Endothelial cell of umbilical vein (primary cell): Measurements from ENCODE around the gene ALDH8A1. TPM values are rescaled to one million over a fixed set of nuclear protein-coding genes. Genes with fewer than 3 reads are reported as not detected.
"Not testable (repeated sequence)": the region's sequence is repeated elsewhere in the genome, so short reads cannot be mapped to it uniquely, and the experiment has no call there.

Experiments used
- BruUV-seq: library from RNA; stranded (reverse); fragments of 400-500 nt; replicated peaks from 2 replicates; lab custom pipeline; 2021; lab: Mats Ljungman, UMichigan
- CTCF ChIA-PET: fragments of 300-600, 350-600 bp; sonication (Branson Sonifier 250); formaldehyde crosslinking; loops from one replicate; lab custom pipeline; 2021; ENCODE audit warnings: antibody characterized with exemption, inconsistent platforms; lab: Charles Lee
- POLR2A ChIA-PET: fragments of 300-600, 350-600 bp; sonication (Branson Sonifier 250); formaldehyde crosslinking; loops from one replicate; lab custom pipeline; 2021; ENCODE audit warnings: antibody characterized with exemption, inconsistent platforms; lab: Charles Lee
- DNase-seq: peaks from one replicate; pipeline ENCODE4 v3.0.0-alpha.2; 2011; ENCODE audit warnings: low read depth, low spot score
- FAIRE-seq: peaks from 2 replicates; lab custom pipeline; 2011; peaks lifted over from hg19 to GRCh38; lab: Jason Lieb, UNC
- H2AFZ ChIP-seq: 2 replicates; pipeline ENCODE4 v1.6.0; 2012; ENCODE audit warnings: low read depth, low read length, control low read depth, inconsistent platforms
- H3K27ac ChIP-seq: 2 replicates; pipeline ENCODE4 v1.5.1; 2011; ENCODE audit warnings: low read depth, mild to moderate bottlenecking, control low read depth, low read length, moderate library complexity; ENCODE audit not compliant: insufficient read depth
- H3K27me3 ChIP-seq, 2 experiments: 2 replicates each; pipeline versions ENCODE4 v1.6.0 to v1.6.1; 2011; ENCODE audit warnings: low read length in 2 of 2, mixed read lengths in 1 of 2; ENCODE audit not compliant: control insufficient read depth in 2 of 2, insufficient read depth in 2 of 2
- H3K36me3 ChIP-seq, 2 experiments: 2 replicates in 1 of 2; 3 replicates in 1 of 2; pipeline ENCODE4 v1.5.1; 2011; ENCODE audit warnings: low read length in 2 of 2, mild to moderate bottlenecking in 1 of 2, moderate library complexity in 1 of 2; ENCODE audit not compliant: control insufficient read depth in 2 of 2, insufficient read depth in 2 of 2; ENCODE audit errors: extremely low read depth in 1 of 2
- H3K4me1 ChIP-seq: 3 replicates; pipeline ENCODE4 v1.5.1; 2011; ENCODE audit warnings: mild to moderate bottlenecking, low read length; ENCODE audit not compliant: control insufficient read depth, insufficient read depth; ENCODE audit errors: extremely low read depth
- H3K4me2 ChIP-seq: 2 replicates; pipeline ENCODE4 v1.6.1; 2011; ENCODE audit warnings: low read length, control low read depth, mixed read lengths; ENCODE audit not compliant: insufficient read depth
- H3K4me3 ChIP-seq, 3 experiments: fragments of 200-600 bp in 1 of 3; sonication (generic), shearing (Covaris generic) in 1 of 3; replicated peaks in 1 of 3; 2 replicates each; pipeline ENCODE4 v1.5.1; 2011 to 2016; ENCODE audit warnings: control low read depth in 3 of 3, low read length in 3 of 3, mild to moderate bottlenecking in 2 of 3, inconsistent platforms in 1 of 3, low read depth in 1 of 3, moderate library complexity in 1 of 3; ENCODE audit not compliant: insufficient read depth in 1 of 3
- H3K79me2 ChIP-seq: 2 replicates; pipeline ENCODE4 v1.6.0; 2012; ENCODE audit warnings: low read length, inconsistent platforms; ENCODE audit not compliant: control insufficient read depth, insufficient read depth
- H3K9ac ChIP-seq: replicated peaks from 2 replicates; pipeline ENCODE3; 2011; ENCODE audit warnings: low read length, control low read depth; ENCODE audit not compliant: insufficient read depth; ENCODE audit errors: extremely low read depth
- H3K9me1 ChIP-seq: replicated peaks from 3 replicates; pipeline ENCODE4 v1.6.0; 2011; ENCODE audit warnings: mild to moderate bottlenecking, low read length; ENCODE audit not compliant: control insufficient read depth, insufficient read depth; ENCODE audit errors: extremely low read depth
- H3K9me3 ChIP-seq: replicated peaks from 2 replicates; pipeline ENCODE4 v1.5.1; 2012; ENCODE audit warnings: low read length, inconsistent platforms; ENCODE audit not compliant: control insufficient read depth, insufficient read depth
- H4K20me1 ChIP-seq: replicated peaks from 2 replicates; pipeline ENCODE3; 2011; ENCODE audit warnings: mild to moderate bottlenecking, low read length; ENCODE audit not compliant: control insufficient read depth, insufficient read depth; ENCODE audit errors: extremely low read depth
- EZH2 ChIP-seq: IDR thresholded peaks from 2 replicates; pipeline ENCODE4 v1.6.1; 2012; ENCODE audit warnings: borderline replicate concordance, low read depth, mild to moderate bottlenecking, moderate library complexity, low read length, inconsistent platforms; ENCODE audit not compliant: severe bottlenecking
- MYC ChIP-seq: IDR thresholded peaks from one replicate; pipeline ENCODE4 v1.6.1; 2011; ENCODE audit warnings: mild to moderate bottlenecking, low read depth, low read length
- POLR2A ChIP-seq: IDR thresholded peaks from 2 replicates; pipeline ENCODE4 v1.6.1; 2012; ENCODE audit warnings: low read depth, mild to moderate bottlenecking, control low read depth, low read length
- dilution Hi-C: fragments of 300-500 bp; cut with MboI; formaldehyde crosslinking; loops from one replicate; pipeline ENCODE4 v1.15.0; 2019; ENCODE audit warnings: low sequenced_read_pairs; ENCODE audit not compliant: extremely low pct_ligation_motif_present
- intact Hi-C: fragments of 100-400 bp; cut with micrococcal nuclease; formaldehyde crosslinking; loops from one replicate; pipeline ENCODE4 v1.10.0; 2022
- polyA plus RNA-seq, 4 experiments: library from polyadenylated mRNA; depleted of rRNA in 3 of 4; stranded (reverse) in 3 of 4; unstranded in 1 of 4; fragments of >200 nt; gene quantifications; 2 replicates each; pipeline versions ENCODE4 v1.2.1 to v1.2.3, GENCODE V29; 2011 to 2012; ENCODE audit warnings: missing spikeins in 1 of 4
- total RNA-seq: library from RNA; stranded (reverse); gene quantifications from 2 replicates; pipeline ENCODE4 v1.2.3, GENCODE V29; 2021

ALDH8A1 gene
- total and polyA plus RNA-seq, 2 donors (not counting 3 experiments of a cell fraction or from before 2014, with no cell fraction given), result 0.08 to 0.95 TPM

GRCh38 chr6:134898575-134898974 lies 51.3 kb downstream of the ALDH8A1 start:
- Histone ChIP-seq H3K36me3 (no peaks in the 10 kb centered on the region), H3K79me2 (no peaks in the 10 kb centered on the region), H3K27ac (no peak overlapping the region), H3K27me3 (peaks cover 0 to 6% of the 10 kb centered on the region in 2 experiments), H3K4me3 (no peak overlapping the region), H2AFZ (no peak overlapping the region), H3K4me2 (no peak overlapping the region), H3K9me3 (no peaks in the 10 kb centered on the region), H3K4me1 (no peaks in the 10 kb centered on the region), H4K20me1 (no peaks in the 10 kb centered on the region), H3K9ac (no peak overlapping the region), H3K9me1 (no peaks in the 10 kb centered on the region)
- BruUV-seq, result no TSS peak
- ChIA-PET CTCF (interaction anchor here (1.4 to 1.8 kb wide), 3 partner anchors 11 to 775 kb away, joined by 3 to 6 read pairs (median 4); no protein-coding TSS in a partner anchor), POLR2A (no interaction called here)
- no peak for DNase-seq
- TF ChIP-seq EZH2, result no peak
- no peak for TF ChIP-seq POLR2A
- TF ChIP-seq MYC, result no peak
- intact Hi-C loops, result no loop called here
- dilution Hi-C loops, result no loop called here
- FAIRE-seq, result no peak

GRCh38 chr6:134898166-134898565 lies 51.7 kb downstream of the ALDH8A1 start:
- H2AFZ ChIP-seq, H3K36me3 ChIP-seq, dilution Hi-C loops, BruUV-seq, DNase-seq, FAIRE-seq, H3K9me3 ChIP-seq, H4K20me1 ChIP-seq, H3K9me1 ChIP-seq, H3K79me2 ChIP-seq, intact Hi-C loops, H3K4me1 ChIP-seq, POLR2A ChIA-PET, H3K27ac ChIP-seq, H3K9ac ChIP-seq, H3K4me2 ChIP-seq, H3K4me3 ChIP-seq, H3K27me3 ChIP-seq: not testable (repeated sequence)
- CTCF ChIA-PET, result interaction anchor here (1.4 to 1.8 kb wide), 3 partner anchors 11 to 774 kb away, joined by 3 to 6 read pairs (median 4); no protein-coding TSS in a partner anchor
